H1 (cell line): ENCODE results near the gene ACADVL. TPM values are rescaled to one million over a fixed set of nuclear protein-coding genes. Genes with fewer than 3 reads are reported as not detected.

Experiments used
- CTCF ChIA-PET: fragments of 300-600 bp; sonication (Branson Sonifier 250); formaldehyde crosslinking; loops from one replicate; lab custom pipeline; 2021; ENCODE audit not compliant: partially characterized antibody; lab: Charles Lee
- POLR2A ChIA-PET: fragments of 300-600 bp; sonication (Branson Sonifier 250); formaldehyde crosslinking; loops from one replicate; lab custom pipeline; 2021; ENCODE audit warnings: inconsistent platforms; ENCODE audit not compliant: partially characterized antibody; lab: Charles Lee
- DNase-seq, 2 experiments: peaks; one replicate each; pipeline versions ENCODE4 v3.0.0 to v3.0.0-alpha.2; 2010 to 2022; ENCODE audit warnings: low spot score in 2 of 2, low read depth in 1 of 2, mixed read lengths in 1 of 2
- FAIRE-seq: peaks from 2 replicates; lab custom pipeline; 2011; peaks lifted over from hg19 to GRCh38; lab: Jason Lieb, UNC
- H2AFZ ChIP-seq: 2 replicates; pipeline ENCODE4 v1.8.1; 2012; ENCODE audit warnings: low read length, inconsistent platforms
- H2AK5ac ChIP-seq: 2 replicates; pipeline ENCODE4 v1.6.1; 2013; ENCODE audit warnings: low read depth, low read length
- H2BK120ac ChIP-seq: replicated peaks from 2 replicates; pipeline ENCODE3; 2013; ENCODE audit warnings: low read depth, low read length, inconsistent platforms
- H2BK12ac ChIP-seq: 2 replicates; pipeline ENCODE4 v1.6.1; 2013; ENCODE audit warnings: low read depth, low read length
- H2BK15ac ChIP-seq: 2 replicates; pipeline ENCODE4 v1.6.1; 2013; ENCODE audit warnings: low read length
- H2BK20ac ChIP-seq: 2 replicates; pipeline ENCODE4 v1.6.1; 2013; ENCODE audit warnings: low read length
- H2BK5ac ChIP-seq: 2 replicates; pipeline ENCODE4 v1.6.1; 2013; ENCODE audit warnings: low read depth, low read length
- H3K14ac ChIP-seq: 2 replicates; pipeline ENCODE4 v1.6.1; 2013; ENCODE audit warnings: inconsistent platforms; ENCODE audit not compliant: insufficient read length
- H3K18ac ChIP-seq: 2 replicates; pipeline ENCODE4 v1.6.1; 2013; ENCODE audit warnings: low read length; ENCODE audit errors: extremely low read depth
- H3K23ac ChIP-seq: 2 replicates; pipeline ENCODE4 v1.6.1; 2013; ENCODE audit warnings: inconsistent platforms; ENCODE audit not compliant: insufficient read length
- H3K23me2 ChIP-seq: 2 replicates; pipeline ENCODE4 v1.6.1; 2013; ENCODE audit warnings: low read depth, low read length
- H3K27ac ChIP-seq: 2 replicates; pipeline ENCODE4 v1.6.1; 2011; ENCODE audit warnings: low read depth, low read length, inconsistent platforms
- H3K27me3 ChIP-seq, 4 experiments: replicated peaks in 1 of 4; 1 replicate in 1 of 4; 2 replicates in 3 of 4; pipeline versions ENCODE4 v1.6.1 to v1.8.1; 2011 to 2013; ENCODE audit warnings: low read length in 3 of 4, mild to moderate bottlenecking in 3 of 4, inconsistent platforms in 2 of 4, mixed read lengths in 2 of 4, moderate library complexity in 1 of 4; ENCODE audit not compliant: control insufficient read depth in 3 of 4, insufficient read depth in 3 of 4; ENCODE audit errors: extremely low read depth in 1 of 4
- H3K36me3 ChIP-seq, 4 experiments: 2 replicates each; pipeline versions ENCODE4 v1.6.1 to v1.8.1; 2011 to 2013; ENCODE audit warnings: mild to moderate bottlenecking in 4 of 4, low read length in 3 of 4, moderate library complexity in 2 of 4, control low read depth in 1 of 4, inconsistent platforms in 1 of 4; ENCODE audit not compliant: insufficient read depth in 4 of 4, control insufficient read depth in 2 of 4
- H3K4ac ChIP-seq: replicated peaks from 2 replicates; pipeline ENCODE3; 2013; ENCODE audit warnings: low read length, low read depth, mixed read lengths, inconsistent platforms; ENCODE audit not compliant: insufficient read length
- H3K4me1 ChIP-seq, 4 experiments: replicated peaks in 1 of 4; 1 replicate in 1 of 4; 2 replicates in 3 of 4; pipeline versions ENCODE4 v1.6.1 to v1.8.1; 2011 to 2013; ENCODE audit warnings: low read length in 3 of 4, inconsistent platforms in 2 of 4, mixed read lengths in 1 of 4; ENCODE audit not compliant: insufficient read depth in 4 of 4, control insufficient read depth in 3 of 4
- H3K4me2 ChIP-seq, 2 experiments: 2 replicates each; pipeline versions ENCODE4 v1.6.1 to v1.8.1; 2011 to 2013; ENCODE audit warnings: low read depth in 2 of 2, low read length in 2 of 2, control low read depth in 1 of 2, inconsistent platforms in 1 of 2, mild to moderate bottlenecking in 1 of 2; ENCODE audit not compliant: insufficient read depth in 1 of 2
- H3K4me3 ChIP-seq, 4 experiments: fragments of 200-600, 300-600 bp in 1 of 4; sonication (generic), shearing (Covaris generic), sonication (Bioruptor Twin) in 1 of 4; 2 replicates each; pipeline versions ENCODE4 v1.5.1 to v1.8.1; 2011 to 2016; ENCODE audit warnings: low read length in 4 of 4, low read depth in 3 of 4, control low read depth in 2 of 4, inconsistent platforms in 2 of 4, mild to moderate bottlenecking in 2 of 4, mixed read lengths in 1 of 4, moderate library complexity in 1 of 4; ENCODE audit not compliant: insufficient read depth in 2 of 4; ENCODE audit errors: extremely low read depth in 1 of 4
- H3K56ac ChIP-seq: replicated peaks from 2 replicates; pipeline ENCODE3; 2013; ENCODE audit warnings: low read depth, mild to moderate bottlenecking, mixed read lengths, low read length, inconsistent platforms; ENCODE audit not compliant: insufficient read length
- H3K79me1 ChIP-seq: 2 replicates; pipeline ENCODE4 v1.6.1; 2013; ENCODE audit warnings: low read depth, low read length, control low read depth
- H3K79me2 ChIP-seq, 2 experiments: 2 replicates each; pipeline versions ENCODE4 v1.6.1 to v1.8.1; 2012 to 2013; ENCODE audit warnings: low read length in 2 of 2, mild to moderate bottlenecking in 2 of 2, inconsistent platforms in 1 of 2; ENCODE audit not compliant: insufficient read depth in 2 of 2, control insufficient read depth in 1 of 2
- H3K9ac ChIP-seq, 4 experiments: replicated peaks in 1 of 4; 1 replicate in 1 of 4; 2 replicates in 3 of 4; pipeline versions ENCODE4 v1.6.1 to v1.8.1; 2011 to 2013; ENCODE audit warnings: low read depth in 3 of 4, low read length in 3 of 4, control low read depth in 2 of 4, mild to moderate bottlenecking in 2 of 4, moderate library complexity in 2 of 4, inconsistent platforms in 1 of 4; ENCODE audit errors: extremely low read depth in 1 of 4
- H3K9me3 ChIP-seq, 2 experiments: 2 replicates each; pipeline versions ENCODE4 v1.6.1 to v1.8.1; 2012 to 2013; ENCODE audit warnings: mild to moderate bottlenecking in 2 of 2, moderate library complexity in 2 of 2, control low read depth in 1 of 2, inconsistent platforms in 1 of 2, low read depth in 1 of 2, low read length in 1 of 2, mixed read lengths in 1 of 2; ENCODE audit not compliant: insufficient read depth in 2 of 2
- H4K20me1 ChIP-seq, 2 experiments: replicated peaks in 1 of 2; 2 replicates each; pipeline versions ENCODE3 to v1.8.1; 2011 to 2013; ENCODE audit warnings: inconsistent platforms in 2 of 2, low read length in 2 of 2, mild to moderate bottlenecking in 1 of 2; ENCODE audit not compliant: insufficient read depth in 2 of 2, control insufficient read depth in 1 of 2
- H4K5ac ChIP-seq: 2 replicates; pipeline ENCODE4 v1.6.1; 2013; ENCODE audit warnings: low read length, low read depth, mixed read lengths, inconsistent platforms; ENCODE audit not compliant: insufficient read length
- H4K8ac ChIP-seq: 2 replicates; pipeline ENCODE4 v1.8.0; 2013; ENCODE audit warnings: mild to moderate bottlenecking, moderate library complexity, low read length, inconsistent platforms; ENCODE audit not compliant: insufficient read depth; ENCODE audit errors: extremely low read depth
- H4K91ac ChIP-seq: replicated peaks from 2 replicates; pipeline ENCODE3; 2013; ENCODE audit warnings: low read length, mixed read lengths, inconsistent platforms; ENCODE audit not compliant: insufficient read length
- ASH2L ChIP-seq: fragments of 200-600, 300-600 bp; sonication (generic); IDR thresholded peaks from one replicate; pipeline ENCODE4 v1.7.1; 2017; ENCODE audit warnings: low read length
- CHD1 ChIP-seq: IDR thresholded peaks from 2 replicates; pipeline ENCODE4 v1.6.1; 2012; ENCODE audit warnings: low read depth, low read length, improper control_type of control experiment
- SRF ChIP-seq: IDR thresholded peaks from 2 replicates; pipeline ENCODE4 v1.6.1; 2011; ENCODE audit warnings: mild to moderate bottlenecking, low read depth, low read length, moderate library complexity
- TAF7 ChIP-seq: optimal IDR thresholded peaks from 2 replicates; pipeline ENCODE3; 2011; ENCODE audit warnings: low read depth, mild to moderate bottlenecking, inconsistent platforms, low read length, moderate library complexity, borderline replicate concordance
- WGBS, 2 experiments: shearing (Covaris generic) in 1 of 2; methylation state at CpG; one replicate each; pipeline versions ENCODE4 v1.1.6 to v1.1.7; 2013 to 2015; ENCODE audit warnings: low lambda C conversion rate in 2 of 2, mixed read lengths in 2 of 2, inconsistent platforms in 1 of 2, low coverage in 1 of 2, missing lambda C conversion rate in 1 of 2; ENCODE audit not compliant: insufficient replicate concordance in 2 of 2, insufficient coverage in 1 of 2, insufficient read length in 1 of 2; ENCODE audit errors: extremely low coverage in 1 of 2, missing lambda C conversion rate in 1 of 2; 5-methylcytosine and 5-hydroxymethylcytosine counted together
- polyA plus RNA-seq, 7 experiments: library from polyadenylated mRNA; depleted of rRNA in 3 of 7; stranded (reverse) in 5 of 7; unstranded in 2 of 7; fragments of >200 nt in 5 of 7; fragments of 200-250 nt in 2 of 7; gene quantifications; 1 replicate in 5 of 7; 2 replicates in 1 of 7; 4 replicates in 1 of 7; pipeline versions ENCODE4 v1.2.1 to v1.2.3, GENCODE V29; 2011 to 2013; ENCODE audit warnings: missing spikeins in 2 of 7, mixed read lengths in 2 of 7
- total RNA-seq: library from RNA; stranded (reverse); fragmentation: NEBNext Ultra II Directional; extraction: Animal tissue kit (Norgen Biotek cat#: 25700); gene quantifications from 2 replicates; pipeline ENCODE4 v1.2.1, GENCODE V29; 2021

Gene ACADVL
- total and polyA plus RNA-seq, 2 of the 8 experiments (the other 6 are each of a cell fraction or from before 2014, with no cell fraction given) = 181 to 231 TPM

DNA sequence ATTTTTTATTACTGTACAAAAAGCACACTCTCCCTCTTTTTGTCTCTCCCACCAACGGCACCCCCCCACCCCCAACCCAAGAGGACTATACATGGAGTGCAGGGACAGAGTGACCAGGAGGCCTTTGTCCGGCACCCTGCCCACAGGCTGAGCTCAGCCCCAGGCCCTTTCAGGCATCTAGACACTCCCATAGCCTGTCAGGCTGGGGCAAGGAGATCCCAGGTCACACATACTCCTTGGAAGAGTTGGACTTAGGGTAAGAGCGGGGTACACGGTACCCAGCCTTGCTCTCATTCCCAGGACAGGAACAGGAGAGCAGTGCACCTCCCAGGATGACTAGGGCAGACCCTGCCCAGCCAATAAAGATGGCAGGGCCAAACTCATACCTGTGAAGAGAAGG, 40.4 kb downstream of the ACADVL start:
- H3K14ac ChIP-seq = no peak overlapping the region
- H3K4me2 ChIP-seq = peak overlapping the region; percentile 91 to 97
- H4K5ac ChIP-seq = no peak overlapping the region
- H3K23me2 ChIP-seq = peaks cover 13% of the 10 kb centered on the region
- no peaks in the 10 kb centered on the region for H3K9me3 ChIP-seq
- no peak overlapping the region for H3K4ac ChIP-seq
- H3K18ac ChIP-seq = no peak overlapping the region; the same call in 1 of the 2 replicates
- H3K4me3 ChIP-seq = peak overlapping the region; percentile 93 to 98 (median 96)
- H2BK12ac ChIP-seq = peak overlapping the region; percentile 92; the same call in 1 of the 2 replicates
- ChIA-PET CTCF (interaction anchor here (1.0 to 1.3 kb wide), 4 partner anchors 11 to 53 kb away, joined by 3 to 5 read pairs (median 4); no protein-coding TSS in a partner anchor), POLR2A (interaction anchor here (1.0 to 13.7 kb wide), 14 partner anchors 10 to 301 kb away, joined by 3 to 161 read pairs (median 14); partner anchors contain the start of genes ACADVL, ACAP1, CTDNEP1 and DLG4)
- no peak overlapping the region for H2BK120ac ChIP-seq
- peak overlapping the region; percentile 98 for H2BK5ac ChIP-seq
- peak overlapping the region; percentile 66; the same call in 1 of the 2 replicates for H2AK5ac ChIP-seq
- DNase-seq (no peak), FAIRE-seq (no peak)
- H3K27ac ChIP-seq = peak overlapping the region; percentile 39; the same call in 1 of the 2 replicates
- 95% methylated on average over 4 of the region's 4 CpGs; no CpG with 5 or more reads in 1 of the 2 experiments for WGBS, 2 experiments
- no peak overlapping the region for H4K91ac ChIP-seq
- H3K56ac ChIP-seq = no peak overlapping the region
- H2BK15ac ChIP-seq = peak overlapping the region; percentile 18; the same call in 1 of the 2 replicates
- H2BK20ac ChIP-seq = no peak overlapping the region
- no peak overlapping the region for H2AFZ ChIP-seq
- H3K4me1 ChIP-seq = peaks cover 4 to 15% (median 6%) of the 10 kb centered on the region in 4 experiments; a peak in 6 of 7 replicates
- peak overlapping the region; percentile 71; the same call in 1 of the 2 replicates for H4K8ac ChIP-seq
- H3K79me2 ChIP-seq = peaks cover 0 to 31% of the 10 kb centered on the region in 2 experiments; a peak in 2 of 4 replicates
- H3K27me3 ChIP-seq = no peaks in the 10 kb centered on the region
- peak overlapping the region in 3 of 4 experiments; percentile 80 to 98 (median 94); a peak in 5 of 7 replicates for H3K9ac ChIP-seq
- H3K79me1 ChIP-seq = peaks cover 9% of the 10 kb centered on the region
- no peak overlapping the region for H3K23ac ChIP-seq
- peaks cover 2 to 33% (median 16%) of the 10 kb centered on the region in 4 experiments; a peak in 7 of 8 replicates for H3K36me3 ChIP-seq
- H4K20me1 ChIP-seq = peaks cover 6 to 11% of the 10 kb centered on the region in 2 experiments
- no peak for TF ChIP-seq SRF
- no peak for TF ChIP-seq TAF7
- TF ChIP-seq CHD1 = no peak
- no peak for TF ChIP-seq ASH2L
